Astrocyte (in vitro differentiated cells and primary cell): ENCODE measurements around the gene MMP17.
"Not testable (repeated sequence)": the region's sequence is repeated elsewhere in the genome, so short reads cannot be mapped to it uniquely, and the experiment has no call there.

Source experiments
- CTCF ChIP-seq: IDR thresholded peaks from 2 replicates; pipeline ENCODE4 v1.5.1; 2011; ENCODE audit warnings: low read depth, mild to moderate bottlenecking, inconsistent platforms, low read length, moderate library complexity; ENCODE audit not compliant: insufficient read depth
- EZH2 ChIP-seq: IDR thresholded peaks from 2 replicates; pipeline ENCODE4 v1.6.1; 2012; ENCODE audit warnings: mild to moderate bottlenecking, low read length, inconsistent platforms; ENCODE audit not compliant: insufficient read depth

- not testable (repeated sequence) for TF ChIP-seq CTCF, EZH2
Measured at GRCh38 chr12:131891722-131892121, 63.5 kb downstream of the MMP17 start.
